ENCODE results near the gene GALNT2.

Gene GALNT2

DNA sequence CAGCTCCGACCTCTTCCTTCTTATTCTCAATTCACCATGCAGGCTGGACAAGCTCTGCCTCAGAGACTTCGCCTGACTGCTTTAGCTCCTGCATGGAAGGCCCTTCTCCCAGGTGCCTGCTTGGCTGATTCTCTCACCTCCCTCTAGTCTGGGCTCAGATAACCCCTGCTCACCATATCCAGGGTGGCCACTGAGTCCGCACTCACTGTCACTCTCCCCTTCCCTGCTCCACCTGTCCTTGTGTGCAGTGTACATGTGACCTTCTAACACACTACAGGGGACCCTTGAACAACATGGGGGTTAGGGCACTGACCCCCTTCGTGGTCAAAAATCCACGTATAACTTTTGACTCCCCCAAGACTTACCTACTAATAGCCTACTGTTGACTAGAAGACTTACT lies 14.4 kb upstream of the GALNT2 start:
- H3K9ac ChIP-seq (ENCODE audit: low read length), result no peak overlapping the region
- peaks cover 17% of the 10 kb centered on the region for H3K9me3 ChIP-seq (ENCODE audit: control insufficient read depth, low read length)
- no peaks in the 10 kb centered on the region for H3K36me3 ChIP-seq (ENCODE audit: control insufficient read depth, insufficient read depth, low read length, severe bottlenecking)
- H3K4me3 ChIP-seq (ENCODE audit: low read length), result no peak overlapping the region
- H3K4me1 ChIP-seq (ENCODE audit: control insufficient read depth, insufficient read depth, low read length), result no peaks in the 10 kb centered on the region
- no peak for DNase-seq (ENCODE audit: low read depth)
- H3K27me3 ChIP-seq (replicated peaks; ENCODE audit: control insufficient read depth, insufficient read depth, low read length), result peaks cover 24% of the 10 kb centered on the region

GRCh38 chr1:230054092-230054749 lies 12.8 kb upstream of the GALNT2 start:
- H3K9ac ChIP-seq (ENCODE audit: low read length), result no peak overlapping the region
- H3K4me3 ChIP-seq (ENCODE audit: low read length), result no peak overlapping the region
- H3K27me3 ChIP-seq (replicated peaks; ENCODE audit: control insufficient read depth, insufficient read depth, low read length), result peaks cover 14% of the 10 kb centered on the region
- H3K4me1 ChIP-seq (ENCODE audit: control insufficient read depth, insufficient read depth, low read length), result no peaks in the 10 kb centered on the region
- H3K9me3 ChIP-seq (ENCODE audit: control insufficient read depth, low read length), result peaks cover 5% of the 10 kb centered on the region
- no peak for DNase-seq (ENCODE audit: low read depth)
- no peaks in the 10 kb centered on the region for H3K36me3 ChIP-seq (ENCODE audit: control insufficient read depth, insufficient read depth, low read length, severe bottlenecking)

DNA sequence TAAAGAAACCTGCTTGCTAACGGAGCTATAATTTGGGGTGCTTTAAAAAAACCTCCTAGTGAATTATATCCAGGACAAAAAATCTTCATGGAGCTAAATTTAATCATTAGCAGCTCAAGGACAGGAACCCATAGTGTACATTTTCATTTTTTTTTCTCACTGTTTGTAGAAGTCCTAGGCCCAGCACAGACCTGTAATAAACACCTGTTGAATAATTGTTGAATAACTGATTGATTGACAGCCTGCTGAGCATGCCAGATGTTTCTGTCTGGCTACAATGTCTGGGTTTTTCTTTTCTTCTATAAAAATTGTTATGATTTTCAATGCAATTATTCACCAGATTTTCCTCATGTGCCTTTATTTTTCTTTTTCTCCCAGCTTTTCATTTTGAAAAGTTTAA lies 10.9 kb upstream of the GALNT2 start:
- H3K36me3 ChIP-seq (ENCODE audit: control insufficient read depth, insufficient read depth, low read length, severe bottlenecking), result no peaks in the 10 kb centered on the region
- H3K27me3 ChIP-seq (replicated peaks; ENCODE audit: control insufficient read depth, insufficient read depth, low read length), result peaks cover 14% of the 10 kb centered on the region
- peaks cover 11% of the 10 kb centered on the region for H3K9me3 ChIP-seq (ENCODE audit: control insufficient read depth, low read length)
- no peak overlapping the region for H3K4me3 ChIP-seq (ENCODE audit: low read length)
- H3K9ac ChIP-seq (ENCODE audit: low read length), result no peak overlapping the region
- no peak for DNase-seq (ENCODE audit: low read depth)
- no peaks in the 10 kb centered on the region for H3K4me1 ChIP-seq (ENCODE audit: control insufficient read depth, insufficient read depth, low read length)

DNA sequence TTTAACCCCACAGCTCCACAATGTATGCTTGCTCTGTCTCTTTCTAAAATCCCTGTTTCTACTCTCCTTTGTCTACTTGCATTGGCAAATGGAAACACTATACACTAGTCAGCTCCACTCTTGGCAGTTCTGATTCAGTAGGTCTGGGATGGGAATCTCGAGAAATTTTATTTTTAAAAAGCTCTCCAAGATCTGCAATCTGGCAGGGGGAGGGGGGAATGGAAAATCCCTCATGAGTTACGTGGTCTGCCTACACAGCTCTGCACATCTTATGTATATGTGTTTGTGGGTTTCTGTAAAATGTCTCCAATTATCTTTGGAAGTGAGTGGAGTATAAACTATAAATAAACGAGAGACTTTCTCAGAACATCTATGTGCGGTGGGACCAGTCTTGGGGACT lies 9.9 kb upstream of the GALNT2 start:
- DNase-seq (ENCODE audit: low read depth), result no peak
- Histone ChIP-seq H3K4me1 (ENCODE audit: control insufficient read depth, insufficient read depth, low read length) (no peaks in the 10 kb centered on the region), H3K36me3 (ENCODE audit: control insufficient read depth, insufficient read depth, low read length, severe bottlenecking) (no peaks in the 10 kb centered on the region), H3K9me3 (ENCODE audit: control insufficient read depth, low read length) (peaks cover 10% of the 10 kb centered on the region), H3K4me3 (ENCODE audit: low read length) (no peak overlapping the region), H3K9ac (ENCODE audit: low read length) (no peak overlapping the region), H3K27me3 (replicated peaks; ENCODE audit: control insufficient read depth, insufficient read depth, low read length) (peaks cover 11% of the 10 kb centered on the region)

DNA sequence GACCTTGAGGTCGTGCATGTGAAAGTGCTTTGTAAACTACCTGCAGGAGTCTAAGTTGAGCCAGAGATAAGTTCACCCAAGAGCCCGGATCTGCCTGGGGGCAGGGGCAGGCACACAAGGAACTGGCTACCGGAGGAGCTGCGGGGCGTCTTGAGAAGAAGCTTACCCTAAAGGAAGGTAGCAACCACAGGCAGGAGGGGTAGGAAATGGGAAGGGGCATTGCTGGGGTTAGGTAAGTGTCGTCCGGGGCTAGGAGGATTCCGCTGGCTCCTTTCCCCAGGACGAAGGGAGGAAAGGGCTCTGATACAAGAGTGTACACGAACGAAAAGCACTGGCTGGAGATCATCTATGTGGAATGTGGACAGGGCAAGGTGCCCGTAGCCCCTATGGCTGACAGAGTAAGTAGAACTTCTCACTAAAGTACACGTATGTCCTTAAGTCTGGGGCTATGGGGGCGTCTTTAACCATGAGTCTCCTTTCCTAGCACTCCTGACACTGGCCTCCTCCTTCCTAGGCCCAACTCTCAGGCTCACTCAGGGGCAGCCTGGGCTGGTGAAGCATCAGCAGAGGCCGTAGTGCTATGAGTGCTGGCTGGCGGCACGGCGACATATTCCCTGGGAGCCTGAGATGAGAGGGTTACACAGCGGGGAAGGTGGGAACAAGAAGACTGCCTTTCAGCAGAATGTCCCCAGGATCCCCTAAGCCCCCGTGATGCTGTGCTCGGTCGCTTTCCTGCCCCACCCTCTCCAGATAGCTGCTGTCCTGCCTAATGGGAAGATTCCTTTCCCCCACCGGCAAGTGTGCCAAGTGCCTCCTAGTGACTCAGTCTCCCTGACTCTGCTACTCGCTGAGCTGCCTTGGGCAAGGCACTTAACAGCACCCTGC lies 9.1 kb upstream of the GALNT2 start:
- H3K9ac ChIP-seq (ENCODE audit: low read length), result no peak overlapping the region
- no peaks in the 10 kb centered on the region for H3K4me1 ChIP-seq (ENCODE audit: control insufficient read depth, insufficient read depth, low read length)
- peaks cover 7% of the 10 kb centered on the region for H3K9me3 ChIP-seq (ENCODE audit: control insufficient read depth, low read length)
- H3K36me3 ChIP-seq (ENCODE audit: control insufficient read depth, insufficient read depth, low read length, severe bottlenecking), result no peaks in the 10 kb centered on the region
- peaks cover 9% of the 10 kb centered on the region for H3K27me3 ChIP-seq (replicated peaks; ENCODE audit: control insufficient read depth, insufficient read depth, low read length)
- no peak overlapping the region for H3K4me3 ChIP-seq (ENCODE audit: low read length)
- DNase-seq (ENCODE audit: low read depth), result no peak

DNA sequence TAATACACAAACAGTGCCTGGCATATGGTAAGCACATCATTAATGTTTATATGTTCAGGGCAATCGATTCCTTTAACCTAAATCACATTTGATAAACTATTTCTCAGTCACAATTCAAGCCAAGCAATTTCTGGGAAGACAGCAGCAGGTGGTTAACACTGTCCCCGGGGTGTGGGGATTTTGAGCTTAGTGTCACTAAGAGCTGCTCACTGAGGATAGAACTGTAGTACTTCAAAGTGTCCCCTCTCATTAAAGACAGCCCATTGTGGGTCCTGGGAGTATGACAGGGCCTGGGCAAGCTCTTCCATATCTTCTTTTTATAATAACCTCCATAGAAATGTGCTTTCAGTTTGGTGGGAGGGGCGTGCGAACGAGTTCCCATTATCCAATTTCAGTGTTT lies 8.4 kb upstream of the GALNT2 start:
- no peak for DNase-seq (ENCODE audit: low read depth)
- no peak overlapping the region for H3K4me3 ChIP-seq (ENCODE audit: low read length)
- no peaks in the 10 kb centered on the region for H3K36me3 ChIP-seq (ENCODE audit: control insufficient read depth, insufficient read depth, low read length, severe bottlenecking)
- H3K9ac ChIP-seq (ENCODE audit: low read length), result no peak overlapping the region
- H3K4me1 ChIP-seq (ENCODE audit: control insufficient read depth, insufficient read depth, low read length), result no peaks in the 10 kb centered on the region
- peaks cover 9% of the 10 kb centered on the region for H3K27me3 ChIP-seq (replicated peaks; ENCODE audit: control insufficient read depth, insufficient read depth, low read length)
- peaks cover 7% of the 10 kb centered on the region for H3K9me3 ChIP-seq (ENCODE audit: control insufficient read depth, low read length)

DNA sequence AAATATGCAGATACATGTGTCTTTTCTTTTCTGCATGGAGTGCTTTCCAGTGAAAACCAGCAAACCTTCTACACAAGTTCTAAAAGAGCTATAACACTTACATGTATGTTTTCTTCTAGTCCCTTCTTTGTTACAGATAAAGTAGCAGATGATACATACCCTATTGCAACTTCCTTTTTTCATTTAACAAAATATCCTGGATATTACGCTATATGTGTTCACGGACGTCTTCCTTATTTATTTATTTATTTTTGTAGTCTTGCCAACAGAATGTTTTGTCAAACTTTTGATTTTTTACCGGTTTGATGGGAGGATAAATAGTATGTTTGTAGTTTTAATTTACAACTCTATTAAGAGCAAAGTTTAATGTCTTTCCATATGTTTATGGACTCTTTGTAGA lies 5.2 kb upstream of the GALNT2 start:
- no peak overlapping the region for H3K4me3 ChIP-seq (ENCODE audit: low read length)
- peaks cover 7% of the 10 kb centered on the region for H3K9me3 ChIP-seq (ENCODE audit: control insufficient read depth, low read length)
- no peak for DNase-seq (ENCODE audit: low read depth)
- H3K36me3 ChIP-seq (ENCODE audit: control insufficient read depth, insufficient read depth, low read length, severe bottlenecking), result no peaks in the 10 kb centered on the region
- H3K4me1 ChIP-seq (ENCODE audit: control insufficient read depth, insufficient read depth, low read length), result peaks cover 6% of the 10 kb centered on the region
- H3K9ac ChIP-seq (ENCODE audit: low read length), result no peak overlapping the region
- H3K27me3 ChIP-seq (replicated peaks; ENCODE audit: control insufficient read depth, insufficient read depth, low read length), result no peaks in the 10 kb centered on the region

DNA sequence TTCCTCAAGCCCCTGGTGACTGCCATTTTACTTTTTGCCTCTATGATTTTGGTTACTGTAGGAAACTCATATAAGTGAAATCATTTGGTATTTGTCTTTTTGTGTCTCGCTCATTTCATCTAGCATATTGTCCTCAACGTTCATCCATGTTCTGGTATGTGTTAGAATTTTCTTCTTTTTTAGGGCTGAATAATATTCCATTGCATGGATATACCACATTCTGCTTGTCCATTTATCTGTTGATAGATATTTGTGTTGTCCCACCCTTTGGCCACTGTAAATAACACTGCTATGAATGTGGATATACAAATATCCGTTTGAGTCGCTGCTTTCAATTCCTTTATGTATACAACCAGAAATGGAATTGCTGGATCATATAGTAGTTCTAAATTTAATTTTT lies 4.5 kb upstream of the GALNT2 start:
- no peaks in the 10 kb centered on the region for H3K27me3 ChIP-seq (replicated peaks; ENCODE audit: control insufficient read depth, insufficient read depth, low read length)
- no peak for DNase-seq (ENCODE audit: low read depth)
- peaks cover 7% of the 10 kb centered on the region for H3K9me3 ChIP-seq (ENCODE audit: control insufficient read depth, low read length)
- H3K9ac ChIP-seq (ENCODE audit: low read length), result no peak overlapping the region
- H3K4me3 ChIP-seq (ENCODE audit: low read length), result no peak overlapping the region
- no peaks in the 10 kb centered on the region for H3K36me3 ChIP-seq (ENCODE audit: control insufficient read depth, insufficient read depth, low read length, severe bottlenecking)
- peaks cover 6% of the 10 kb centered on the region for H3K4me1 ChIP-seq (ENCODE audit: control insufficient read depth, insufficient read depth, low read length)

GRCh38 chr1:230064283-230064682 lies 2.8 kb upstream of the GALNT2 start:
- Histone ChIP-seq H3K9ac (ENCODE audit: low read length) (no peak overlapping the region), H3K4me3 (ENCODE audit: low read length) (no peak overlapping the region), H3K4me1 (ENCODE audit: control insufficient read depth, insufficient read depth, low read length) (peaks cover 11% of the 10 kb centered on the region), H3K9me3 (ENCODE audit: control insufficient read depth, low read length) (peaks cover 7% of the 10 kb centered on the region), H3K27me3 (replicated peaks; ENCODE audit: control insufficient read depth, insufficient read depth, low read length) (no peaks in the 10 kb centered on the region), H3K36me3 (ENCODE audit: control insufficient read depth, insufficient read depth, low read length, severe bottlenecking) (no peaks in the 10 kb centered on the region)
- DNase-seq (ENCODE audit: low read depth), result no peak

GRCh38 chr1:230065161-230065560 lies 1.9 kb upstream of the GALNT2 start:
- Histone ChIP-seq H3K36me3 (ENCODE audit: control insufficient read depth, insufficient read depth, low read length, severe bottlenecking) (no peaks in the 10 kb centered on the region), H3K27me3 (replicated peaks; ENCODE audit: control insufficient read depth, insufficient read depth, low read length) (no peaks in the 10 kb centered on the region), H3K9ac (ENCODE audit: low read length) (no peak overlapping the region), H3K4me3 (ENCODE audit: low read length) (no peak overlapping the region), H3K4me1 (ENCODE audit: control insufficient read depth, insufficient read depth, low read length) (peaks cover 19% of the 10 kb centered on the region), H3K9me3 (ENCODE audit: control insufficient read depth, low read length) (peaks cover 7% of the 10 kb centered on the region)
- no peak for DNase-seq (ENCODE audit: low read depth)

- no peaks in the 10 kb centered on the region for H3K36me3 ChIP-seq (ENCODE audit: control insufficient read depth, insufficient read depth, low read length, severe bottlenecking)
- no peak for DNase-seq (ENCODE audit: low read depth)
- no peak overlapping the region for H3K9ac ChIP-seq (ENCODE audit: low read length)
- H3K27me3 ChIP-seq (replicated peaks; ENCODE audit: control insufficient read depth, insufficient read depth, low read length), result no peaks in the 10 kb centered on the region
- H3K4me1 ChIP-seq (ENCODE audit: control insufficient read depth, insufficient read depth, low read length), result peaks cover 23% of the 10 kb centered on the region
- H3K9me3 ChIP-seq (ENCODE audit: control insufficient read depth, low read length), result peaks cover 7% of the 10 kb centered on the region
- no peak overlapping the region for H3K4me3 ChIP-seq (ENCODE audit: low read length)
Observed at GRCh38 chr1:230065571-230065970, 1.5 kb upstream of the GALNT2 start.
